ENCODE measurements around the gene WIZ. TPM values are rescaled to one million over a fixed set of nuclear protein-coding genes. Genes with fewer than 3 reads are reported as not detected.

WIZ gene
- total and polyA plus RNA-seq, 9 of the 15 experiments (the other 6 are each of a cell fraction or from before 2014, with no cell fraction given) = 0.06 to 37.5 (median 4.8) TPM

- TSS peak; percentile 48 for BruUV-seq (replicated peaks)
- ChIA-PET POLR2A (interaction anchor here (0.5 to 6.8 kb wide), 7 partner anchors 9 to 1389 kb away, joined by 3 to 54 read pairs (median 4); partner anchors contain the start of gene AKAP8), CTCF (ENCODE audit: low intra/inter-chr PET ratio) (no interaction called here)
- Histone ChIP-seq H3K9me1 (ENCODE audit: control insufficient read depth, insufficient read depth, low read length) (peaks cover 4% of the 10 kb centered on the region), H3K36me3 (ENCODE audit: control insufficient read depth, insufficient read depth, low read length) (peaks cover 41% of the 10 kb centered on the region), H3K4me2 (ENCODE audit: insufficient read depth, low read length) (peak overlapping the region; percentile 88), H2AFZ (ENCODE audit: low read depth, low read length) (no peak overlapping the region), H3K9ac (ENCODE audit: insufficient read depth in 1 of 2, low read depth in 2 of 2, low read length in 2 of 2) (peak overlapping the region; percentile 91 to 95), H3K27me3 (ENCODE audit: control insufficient read depth in 2 of 2, insufficient read depth in 2 of 2, low read length in 2 of 2) (no peaks in the 10 kb centered on the region), H3K27ac (ENCODE audit: extremely low read depth, low read depth, low read length) (peak overlapping the region; percentile 79), H3K79me2 (ENCODE audit: control insufficient read depth, insufficient read depth, low read length) (peaks cover 60% of the 10 kb centered on the region), H3K9me3 (replicated peaks; ENCODE audit: control insufficient read depth, insufficient read depth, low read depth, low read length) (no peaks in the 10 kb centered on the region), H4K20me1 (replicated peaks; ENCODE audit: control insufficient read depth, insufficient read depth, low read length) (peaks cover 19% of the 10 kb centered on the region), H3K4me3 (peak overlapping the region; percentile 85), H3K4me1 (replicated peaks in 1 of 2; ENCODE audit: control insufficient read depth in 2 of 2, insufficient read depth in 2 of 2, low read length in 2 of 2) (peaks cover 22 to 38% of the 10 kb centered on the region in 2 experiments)
- FAIRE-seq (peak; percentile 42), DNase-seq (ENCODE audit: extremely low read depth in 1 of 4, low spot score in 3 of 4) (peak in 1 of 4 experiments; percentile 11), ATAC-seq (no peak)
- 8% methylated on average over 9 of the region's 9 CpGs for WGBS (ENCODE audit: insufficient coverage, low coverage, missing lambda C conversion rate)
- intact Hi-C loops (cut with micrococcal nuclease) (loop anchor here (2.0 kb wide), 1 partner anchor 15 kb away; no protein-coding TSS in a partner anchor), in situ Hi-C loops (cut with MboI) (no loop called here)
- TF ChIP-seq PBX2 (CRISPR knock-in tag; IDR thresholded peaks at IDR 0.05; ENCODE audit: low read depth) (no peak), PBX2 (tag; conservative IDR thresholded peaks at IDR 0.05; ENCODE audit: low read depth) (peak; percentile 51; the same call in 1 of the 2 replicates), RBM17 (IDR thresholded peaks at IDR 0.05; ENCODE audit: borderline replicate concordance, low read depth, low read length) (no peak), ARID4B (CRISPR knock-in tag; IDR thresholded peaks at IDR 0.05) (peak; percentile 44; the same call in 1 of the 2 replicates)
Measured at GRCh38 chr19:15417699-15418098, 32.1 kb downstream of the WIZ start.

Measured in K562 (cell line).